GM19397 (cell line): Measurements from ENCODE around the gene ZNF184.

ENCODE experiments used
- ATAC-seq: cut with Tn5 transposase; IDR thresholded peaks from one replicate; pipeline ENCODE4 v1.9.1; 2021; ENCODE audit warnings: mild to moderate bottlenecking, moderate library complexity; ENCODE audit not compliant: unreplicated experiment

ZNF184 gene

GRCh38 chr6:27479319-27480182 lies 6.6 kb upstream of the ZNF184 start:
- ATAC-seq, result peak; percentile 64

GRCh38 chr6:27478706-27479318 lies 5.9 kb upstream of the ZNF184 start:
- peak; percentile 46 for ATAC-seq

- ATAC-seq, result peak; percentile 13
Observed at GRCh38 chr6:27478141-27478705, 5.3 kb upstream of the ZNF184 start.

GRCh38 chr6:27477318-27478013 lies 4.6 kb upstream of the ZNF184 start:
- ATAC-seq, result no peak

GRCh38 chr6:27476090-27476489 lies 3.2 kb upstream of the ZNF184 start:
- ATAC-seq, result no peak

- no peak for ATAC-seq
Observed at GRCh38 chr6:27474672-27475071, 1.8 kb upstream of the ZNF184 start.

- ATAC-seq, result no peak
Observed at GRCh38 chr6:27474172-27474465, 1.2 kb upstream of the ZNF184 start.

- ATAC-seq, result peak; percentile 19
Observed at GRCh38 chr6:27472182-27472616, 706 bp downstream of the ZNF184 start.

GRCh38 chr6:27471365-27472115 lies 1.4 kb downstream of the ZNF184 start:
- no peak for ATAC-seq

GRCh38 chr6:27470023-27470422 lies 2.9 kb downstream of the ZNF184 start:
- ATAC-seq, result no peak

GRCh38 chr6:27468334-27468733 lies 4.6 kb downstream of the ZNF184 start:
- no peak for ATAC-seq

- no peak for ATAC-seq
Observed at GRCh38 chr6:27452496-27452897, 20.4 kb downstream of the ZNF184 start.

- ATAC-seq, result no peak
Observed at GRCh38 chr6:27451660-27452390, 21.1 kb downstream of the ZNF184 start.

GRCh38 chr6:27448456-27448855 lies 24.4 kb downstream of the ZNF184 start:
- no peak for ATAC-seq

- no peak for ATAC-seq
Observed at GRCh38 chr6:27442932-27443331, 30.0 kb downstream of the ZNF184 start.

- ATAC-seq, result no peak
Observed at GRCh38 chr6:27441001-27441400, 31.9 kb downstream of the ZNF184 start.

- no peak for ATAC-seq
Observed at GRCh38 chr6:27439371-27439770, 33.5 kb downstream of the ZNF184 start.

GRCh38 chr6:27433714-27434113 lies 39.2 kb downstream of the ZNF184 start:
- ATAC-seq, result no peak

- ATAC-seq, result no peak
Observed at GRCh38 chr6:27428966-27429365, 43.9 kb downstream of the ZNF184 start.

- ATAC-seq, result no peak
Observed at GRCh38 chr6:27428502-27428901, 44.4 kb downstream of the ZNF184 start.
